GM18951 (cell line): ENCODE results near the gene GTF2A1.
A peak's percentile ranks its signal among the peaks of the same experiment; 100 is the strongest.

Experiments used
- POLR2A ChIP-seq: IDR thresholded peaks from 4 replicates; pipeline ENCODE4 v1.6.1; 2011; ENCODE audit warnings: mild to moderate bottlenecking; ENCODE audit not compliant: insufficient read length, insufficient read depth; ENCODE audit errors: extremely low read depth
- in situ Hi-C: fragments of 300-500 bp; cut with MboI; formaldehyde crosslinking; loops from one replicate; pipeline ENCODE4 v1.12.0; 2022; ENCODE audit warnings: low sequenced_read_pairs, mixed read lengths, inconsistent platforms; ENCODE audit not compliant: unreplicated experiment

Gene GTF2A1

GRCh38 chr14:81219759-81220579 lies 790 bp downstream of the GTF2A1 start:
- in situ Hi-C loops: no loop called here

GRCh38 chr14:81219210-81219758 lies 1.5 kb downstream of the GTF2A1 start:
- TF ChIP-seq POLR2A: peak; percentile 97
- in situ Hi-C loops: no loop called here

More at GRCh38 chr14:81219759-81220579, 790 bp downstream of the GTF2A1 start:
- no peak for TF ChIP-seq POLR2A

GRCh38 chr14:81211844-81212243 lies 8.9 kb downstream of the GTF2A1 start:
- in situ Hi-C loops: no loop called here
- no peak for TF ChIP-seq POLR2A

- in situ Hi-C loops: no loop called here
- TF ChIP-seq POLR2A: no peak
These were observed 11.5 kb downstream of the GTF2A1 start for GRCh38 chr14:81209167-81209836.

GRCh38 chr14:81208489-81208888 lies 12.3 kb downstream of the GTF2A1 start:
- no peak for TF ChIP-seq POLR2A
- in situ Hi-C loops: no loop called here

GRCh38 chr14:81206115-81206514 lies 14.6 kb downstream of the GTF2A1 start:
- in situ Hi-C loops: no loop called here
- no peak for TF ChIP-seq POLR2A

GRCh38 chr14:81205639-81206038 lies 15.1 kb downstream of the GTF2A1 start:
- in situ Hi-C loops: no loop called here
- TF ChIP-seq POLR2A: no peak

GRCh38 chr14:81200054-81200453 lies 20.7 kb downstream of the GTF2A1 start:
- TF ChIP-seq POLR2A: no peak
- in situ Hi-C loops: no loop called here

- in situ Hi-C loops: no loop called here
- no peak for TF ChIP-seq POLR2A
These were observed 21.7 kb downstream of the GTF2A1 start for GRCh38 chr14:81199084-81199483.

- in situ Hi-C loops: no loop called here
- TF ChIP-seq POLR2A: no peak
These were observed 22.1 kb downstream of the GTF2A1 start for GRCh38 chr14:81198651-81199050.

GRCh38 chr14:81193924-81194633 lies 26.7 kb downstream of the GTF2A1 start:
- in situ Hi-C loops: no loop called here
- TF ChIP-seq POLR2A: no peak

GRCh38 chr14:81192594-81192993 lies 28.2 kb downstream of the GTF2A1 start:
- in situ Hi-C loops: no loop called here
- TF ChIP-seq POLR2A: no peak
